Adipocyte (in vitro differentiated cells): ENCODE measurements around the gene SLIT3.

Experiments
- DNase-seq: peaks from one replicate; pipeline ENCODE4 v3.0.0-alpha.2; 2015; ENCODE audit warnings: low read depth
- H3K27me3 ChIP-seq: replicated peaks from 2 replicates; pipeline ENCODE4 v1.7.0; 2013; ENCODE audit warnings: mild to moderate bottlenecking, low read length, moderate library complexity; ENCODE audit not compliant: control insufficient read depth, insufficient read depth
- H3K36me3 ChIP-seq: 2 replicates; pipeline ENCODE4 v1.7.0; 2013; ENCODE audit warnings: low read length, mild to moderate bottlenecking, moderate library complexity; ENCODE audit not compliant: control insufficient read depth, insufficient read depth, severe bottlenecking
- H3K4me1 ChIP-seq: 2 replicates; pipeline ENCODE4 v1.7.0; 2013; ENCODE audit warnings: mild to moderate bottlenecking, low read length, moderate library complexity; ENCODE audit not compliant: control insufficient read depth, insufficient read depth
- H3K4me3 ChIP-seq: 2 replicates; pipeline ENCODE4 v1.7.0; 2013; ENCODE audit warnings: mild to moderate bottlenecking, low read length, moderate library complexity
- H3K9ac ChIP-seq: 2 replicates; pipeline ENCODE4 v1.7.0; 2013; ENCODE audit warnings: mild to moderate bottlenecking, low read length, moderate library complexity
- H3K9me3 ChIP-seq: 2 replicates; pipeline ENCODE4 v1.7.0; 2013; ENCODE audit warnings: mild to moderate bottlenecking, low read length, moderate library complexity; ENCODE audit not compliant: control insufficient read depth

Gene SLIT3

DNA sequence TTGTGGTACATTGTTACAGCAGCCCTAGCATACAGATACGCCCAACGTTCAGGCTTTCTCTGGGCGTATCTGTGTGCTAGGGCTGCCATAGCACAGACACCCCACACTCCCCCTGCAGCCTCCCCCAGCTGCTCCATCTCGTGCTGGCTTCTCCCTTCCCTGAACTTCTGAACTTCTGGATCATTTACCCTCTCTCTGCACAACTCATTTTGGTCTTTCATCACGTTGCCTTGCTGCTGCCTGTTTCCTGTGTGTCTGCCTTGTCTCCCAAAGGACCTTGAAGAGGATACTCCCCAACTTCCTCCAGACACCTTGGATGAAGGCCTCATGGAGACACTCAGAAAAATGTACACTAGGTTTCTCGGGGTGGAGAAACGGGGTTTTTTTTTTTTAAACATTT is 37.3 kb downstream of the SLIT3 start:
- no peak for DNase-seq
- peaks cover 3% of the 10 kb centered on the region for H3K36me3 ChIP-seq
- H3K4me1 ChIP-seq = peaks cover 22% of the 10 kb centered on the region
- no peaks in the 10 kb centered on the region for H3K27me3 ChIP-seq
- no peak overlapping the region for H3K4me3 ChIP-seq
- H3K9me3 ChIP-seq = no peaks in the 10 kb centered on the region
- H3K9ac ChIP-seq = no peak overlapping the region

DNA sequence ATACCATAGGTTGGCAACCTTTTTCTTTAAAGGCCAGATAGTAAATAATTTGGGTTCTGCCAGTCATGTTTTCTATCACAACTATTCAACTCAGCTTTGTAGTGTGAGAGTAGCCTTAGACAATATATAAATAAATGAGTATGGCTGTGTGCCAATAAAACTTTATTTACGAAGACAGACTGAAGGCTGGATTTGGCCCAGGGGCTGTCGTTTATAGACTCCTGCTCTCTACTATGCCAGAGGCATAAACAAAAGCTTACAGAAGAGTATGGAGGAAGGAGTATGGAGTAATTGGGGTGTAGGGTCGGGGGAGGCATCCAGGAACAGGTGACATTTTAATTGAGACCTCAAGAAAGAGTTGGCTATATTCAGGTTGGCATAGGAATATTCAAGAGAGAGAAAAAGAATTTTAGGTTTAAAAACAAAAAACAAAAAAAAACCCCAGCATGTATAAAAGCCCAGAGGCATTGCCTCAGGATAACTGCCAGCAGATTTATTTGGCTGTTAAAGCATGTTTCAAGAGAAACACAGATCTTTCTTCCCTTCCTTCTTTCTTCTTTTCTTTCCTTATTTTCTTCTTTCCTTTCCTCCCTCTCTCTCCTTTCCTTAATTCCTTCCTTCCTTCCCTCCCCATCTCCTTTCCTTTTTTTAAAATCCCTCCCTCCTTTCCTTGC is 39.9 kb downstream of the SLIT3 start:
- DNase-seq = no peak
- Histone ChIP-seq H3K27me3 (no peaks in the 10 kb centered on the region), H3K36me3 (peaks cover 3% of the 10 kb centered on the region), H3K9me3 (no peaks in the 10 kb centered on the region), H3K4me1 (peaks cover 16% of the 10 kb centered on the region), H3K9ac (no peak overlapping the region), H3K4me3 (no peak overlapping the region)

DNA sequence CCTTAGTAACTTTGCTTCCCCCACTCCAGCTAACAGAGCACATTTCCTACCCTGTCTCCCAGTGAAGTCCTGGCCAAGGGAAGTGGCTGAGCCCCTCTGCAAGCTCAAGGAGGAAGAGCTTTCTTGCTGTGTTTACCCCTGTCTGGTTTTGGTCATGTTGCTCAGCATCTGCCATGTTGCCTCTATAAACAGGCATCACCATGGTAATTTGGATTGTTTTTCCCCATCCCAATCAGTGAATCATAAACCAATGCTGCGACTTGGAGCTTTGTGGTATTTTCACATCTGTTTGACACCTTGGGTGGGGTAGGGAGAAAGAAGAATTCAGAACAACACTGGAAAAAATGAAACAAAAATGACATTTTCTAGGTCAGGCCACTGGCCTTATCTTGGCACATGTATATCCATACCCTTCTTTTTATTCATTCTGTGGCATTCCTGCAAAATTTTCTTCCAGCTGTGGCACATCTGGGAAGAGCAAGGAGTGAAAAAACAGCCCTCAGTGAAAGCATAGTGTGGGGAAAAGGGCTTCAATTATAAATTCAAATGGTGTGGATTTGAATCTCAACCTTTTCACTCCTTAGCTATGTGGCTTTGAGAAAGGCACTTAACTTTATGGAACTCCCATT is 42.5 kb downstream of the SLIT3 start:
- no peaks in the 10 kb centered on the region for H3K27me3 ChIP-seq
- H3K9me3 ChIP-seq = no peaks in the 10 kb centered on the region
- peaks cover 8% of the 10 kb centered on the region for H3K36me3 ChIP-seq
- peak; percentile 45 for DNase-seq
- H3K9ac ChIP-seq = no peak overlapping the region
- H3K4me3 ChIP-seq = no peak overlapping the region
- peaks cover 11% of the 10 kb centered on the region for H3K4me1 ChIP-seq

DNA sequence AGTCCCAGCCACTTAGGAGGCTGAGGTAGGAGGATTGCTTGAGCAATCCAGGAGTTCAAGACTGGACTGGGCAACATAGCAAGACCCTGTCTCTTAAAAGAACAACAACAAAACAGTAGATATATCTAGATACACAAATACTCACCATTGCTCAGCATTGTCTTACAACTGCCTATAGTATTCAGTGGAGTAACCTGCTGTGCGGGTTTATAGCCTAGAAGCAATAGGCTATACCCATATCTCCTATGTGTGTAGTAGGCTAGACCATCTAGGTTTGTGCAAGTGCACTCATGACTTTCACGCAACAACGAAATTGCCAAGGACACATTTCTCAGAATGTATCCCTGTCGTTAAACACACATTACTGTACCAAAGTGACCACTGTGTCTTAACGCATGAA is 44.7 kb downstream of the SLIT3 start:
- H3K4me1 ChIP-seq = peaks cover 17% of the 10 kb centered on the region
- no peak overlapping the region for H3K9ac ChIP-seq
- peaks cover 8% of the 10 kb centered on the region for H3K36me3 ChIP-seq
- H3K27me3 ChIP-seq = no peaks in the 10 kb centered on the region
- no peak for DNase-seq
- H3K9me3 ChIP-seq = no peaks in the 10 kb centered on the region
- no peak overlapping the region for H3K4me3 ChIP-seq

DNA sequence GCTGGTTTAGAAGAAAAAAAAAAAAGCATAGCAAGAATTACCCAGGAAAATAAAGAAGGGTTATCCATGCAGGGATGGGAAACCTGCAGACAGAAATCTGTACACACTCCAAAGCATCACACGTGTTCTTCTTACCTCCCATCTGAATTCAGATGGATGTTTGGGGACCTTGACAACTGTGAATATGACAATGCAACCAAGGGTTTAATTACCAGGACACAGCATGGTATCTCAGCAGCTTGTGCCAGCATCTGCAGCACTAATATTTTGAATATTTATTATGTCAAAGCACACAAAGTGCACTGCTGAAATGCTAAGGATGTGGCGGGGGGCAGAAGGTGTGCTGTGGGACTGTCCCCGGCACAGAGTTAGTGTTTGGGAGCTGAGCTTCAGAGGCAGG is 47.9 kb downstream of the SLIT3 start:
- no peak overlapping the region for H3K4me3 ChIP-seq

DNA sequence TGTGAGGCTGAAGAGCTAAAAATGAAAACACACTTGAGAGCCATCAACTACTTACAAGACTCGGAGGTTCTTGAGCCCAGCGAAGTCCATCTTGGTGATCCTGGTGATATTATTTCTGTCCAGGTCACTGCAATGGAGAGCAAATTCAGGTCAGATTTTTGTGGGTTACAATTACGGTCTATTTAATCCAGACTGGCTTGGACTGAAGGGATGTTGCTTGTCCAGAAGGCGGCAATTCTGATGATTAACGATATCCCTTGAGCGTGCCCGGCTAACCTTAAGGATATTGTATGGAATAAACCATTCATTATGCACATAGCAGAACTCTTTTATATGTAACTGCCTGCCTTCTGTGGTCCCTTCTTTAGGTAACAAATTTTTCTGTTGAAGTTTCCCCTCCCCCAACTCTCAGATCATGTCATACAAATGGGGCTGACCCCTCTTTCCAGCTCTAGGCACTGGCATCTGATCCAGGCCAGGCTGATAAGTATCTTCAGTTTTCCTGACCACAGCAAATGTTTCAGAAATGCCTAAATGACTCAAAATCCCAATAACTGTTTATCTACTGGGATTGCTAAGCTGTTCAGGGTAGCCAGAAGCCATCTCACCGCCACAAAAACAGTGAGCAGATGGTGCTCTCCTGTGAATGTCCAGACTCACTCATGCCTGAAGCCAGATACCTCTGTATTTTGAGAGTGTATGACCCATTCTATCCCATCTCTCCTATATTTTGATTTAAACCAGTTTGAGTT is 49.4 kb downstream of the SLIT3 start:
- peak; percentile 42 for DNase-seq
- peaks cover 46% of the 10 kb centered on the region for H3K4me1 ChIP-seq

More for the DNA sequence above, 47.9 kb downstream of the SLIT3 start:
- Histone ChIP-seq H3K9me3 (no peaks in the 10 kb centered on the region), H3K9ac (no peak overlapping the region), H3K36me3 (peaks cover 24% of the 10 kb centered on the region), H3K4me1 (peaks cover 40% of the 10 kb centered on the region), H3K27me3 (no peaks in the 10 kb centered on the region)
- no peak for DNase-seq

DNA sequence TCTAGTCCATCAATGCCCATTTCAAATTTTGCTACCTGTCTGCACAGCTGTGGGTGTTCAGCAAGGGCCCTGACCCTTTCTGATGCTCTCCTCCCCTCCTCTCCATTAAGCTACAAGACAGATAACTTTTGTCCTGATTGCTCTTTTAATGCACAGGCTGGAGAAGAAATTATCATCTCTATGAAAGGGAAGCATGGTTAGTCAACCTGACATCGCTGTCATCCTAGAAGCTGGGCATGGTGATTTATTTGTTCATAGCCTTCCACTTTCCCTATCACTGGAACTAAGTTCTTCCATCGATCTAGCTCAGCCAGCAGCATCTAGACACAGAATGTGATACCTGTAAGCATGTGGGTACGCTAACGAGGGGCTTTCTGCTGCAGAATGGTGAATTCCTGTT is 50.1 kb downstream of the SLIT3 start:
- H3K9me3 ChIP-seq = no peaks in the 10 kb centered on the region
- peaks cover 46% of the 10 kb centered on the region for H3K4me1 ChIP-seq
- no peak overlapping the region for H3K9ac ChIP-seq
- H3K36me3 ChIP-seq = peaks cover 37% of the 10 kb centered on the region
- no peak overlapping the region for H3K4me3 ChIP-seq
- no peaks in the 10 kb centered on the region for H3K27me3 ChIP-seq
- DNase-seq = no peak

More for the DNA sequence above, 49.4 kb downstream of the SLIT3 start:
- Histone ChIP-seq H3K4me3 (no peak overlapping the region), H3K9me3 (no peaks in the 10 kb centered on the region), H3K9ac (no peak overlapping the region), H3K36me3 (peaks cover 33% of the 10 kb centered on the region), H3K27me3 (no peaks in the 10 kb centered on the region)

DNA sequence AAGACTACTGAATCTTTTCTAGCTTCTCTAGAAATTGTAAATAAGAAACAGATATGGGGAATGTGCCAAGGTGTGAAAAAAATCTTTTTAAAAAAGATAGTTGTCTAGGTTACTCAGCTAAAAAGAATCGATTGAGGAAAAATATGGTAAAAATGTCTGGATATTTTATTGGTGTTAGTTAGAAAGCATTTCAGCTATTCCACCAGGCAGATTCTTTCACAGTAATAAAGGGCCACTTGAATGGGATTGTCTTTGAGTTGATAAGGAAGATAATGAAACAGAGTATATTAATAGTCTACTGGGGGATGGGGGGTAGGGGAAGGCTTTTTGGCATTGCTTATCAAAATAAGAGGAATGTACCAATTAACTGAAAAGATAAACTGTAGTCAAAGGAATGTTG is 51.9 kb downstream of the SLIT3 start:
- peak overlapping the region; percentile 79 for H3K9ac ChIP-seq
- no peaks in the 10 kb centered on the region for H3K27me3 ChIP-seq
- no peak overlapping the region for H3K4me3 ChIP-seq
- H3K36me3 ChIP-seq = peaks cover 51% of the 10 kb centered on the region
- no peak for DNase-seq
- peaks cover 46% of the 10 kb centered on the region for H3K4me1 ChIP-seq
- no peaks in the 10 kb centered on the region for H3K9me3 ChIP-seq

DNA sequence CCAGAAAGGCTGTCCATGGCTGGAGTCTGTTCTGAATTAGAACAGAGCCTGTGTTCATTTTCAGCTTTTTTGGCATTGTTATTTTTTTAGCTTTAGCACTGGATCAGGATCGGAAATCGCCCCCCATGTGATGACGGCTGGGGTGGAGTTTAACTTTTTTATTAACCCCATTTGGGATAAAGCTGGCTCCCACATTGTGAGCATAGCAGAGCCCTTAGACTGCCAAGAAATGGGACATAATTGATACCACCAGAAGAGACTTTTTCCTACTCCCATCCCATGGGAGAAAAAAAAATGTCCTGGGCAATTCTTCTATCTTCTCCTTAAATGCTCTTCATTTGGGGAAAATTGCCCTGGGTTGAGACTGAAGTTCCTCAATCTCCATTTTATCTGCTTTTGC is 52.4 kb downstream of the SLIT3 start:
- peaks cover 49% of the 10 kb centered on the region for H3K4me1 ChIP-seq
- peaks cover 56% of the 10 kb centered on the region for H3K36me3 ChIP-seq
- peak overlapping the region; percentile 8 for H3K4me3 ChIP-seq
- H3K9me3 ChIP-seq = no peaks in the 10 kb centered on the region
- no peaks in the 10 kb centered on the region for H3K27me3 ChIP-seq
- DNase-seq = peak; percentile 3
- H3K9ac ChIP-seq = peak overlapping the region; percentile 79

DNA sequence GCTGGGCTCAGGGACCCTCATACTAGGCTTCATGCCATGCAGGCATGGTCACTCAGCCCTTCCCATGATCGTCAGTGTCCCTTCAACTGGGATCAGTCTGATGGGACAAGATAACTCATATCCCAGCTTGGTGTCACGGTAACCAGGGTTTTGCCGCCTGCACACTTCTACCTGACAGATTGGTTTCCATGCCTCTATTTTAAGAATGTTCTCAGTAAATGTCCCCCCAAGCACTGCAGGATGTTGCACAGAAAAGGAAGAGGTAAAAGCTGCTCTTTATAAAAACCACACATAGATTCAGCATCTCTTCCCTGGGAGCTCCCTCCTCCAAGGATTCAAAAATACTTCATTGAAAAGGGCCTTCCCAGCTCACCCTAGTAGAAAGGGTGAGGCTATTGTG is 56.1 kb downstream of the SLIT3 start:
- Histone ChIP-seq H3K4me1 (peaks cover 48% of the 10 kb centered on the region), H3K4me3 (no peak overlapping the region), H3K9me3 (peaks cover 3% of the 10 kb centered on the region), H3K36me3 (peaks cover 67% of the 10 kb centered on the region), H3K27me3 (no peaks in the 10 kb centered on the region), H3K9ac (no peak overlapping the region)
- no peak for DNase-seq

DNA sequence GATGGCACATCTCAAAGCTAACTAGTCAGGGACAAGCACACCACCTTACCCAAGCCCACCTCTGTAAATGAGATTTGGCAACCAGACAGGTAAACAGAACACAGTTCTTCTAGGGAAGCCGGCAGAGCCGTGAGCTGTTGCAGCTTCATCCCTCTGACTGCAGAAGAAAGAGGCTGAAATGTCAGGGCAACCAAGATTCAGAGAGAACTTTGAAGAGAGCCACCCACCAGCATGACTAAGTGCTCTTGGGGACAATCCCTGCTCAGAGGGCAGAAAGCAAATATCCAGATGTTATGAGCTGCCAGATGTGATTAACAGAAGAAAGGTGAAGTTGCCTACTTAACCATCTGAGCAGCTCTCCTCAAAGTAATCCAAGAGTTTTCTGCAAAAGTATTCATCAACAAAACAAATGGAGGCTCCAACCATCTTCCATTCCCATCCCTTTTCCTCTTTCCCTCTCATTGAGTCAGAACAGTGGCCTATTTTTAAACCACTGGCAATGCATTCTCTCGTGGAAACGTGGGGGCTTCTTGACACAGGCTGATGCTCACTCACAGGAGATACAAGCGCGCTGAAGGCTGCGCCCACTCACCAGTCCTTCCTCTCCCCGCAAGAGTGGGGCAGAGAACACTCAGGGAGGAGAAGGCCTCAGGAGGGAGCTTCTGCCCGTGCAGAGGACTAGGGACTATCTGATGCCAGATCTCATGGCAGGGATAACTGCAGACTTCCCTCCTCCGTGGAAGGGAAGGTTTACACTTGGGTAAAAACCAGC is 57.1 kb downstream of the SLIT3 start:
- H3K9ac ChIP-seq = no peak overlapping the region
- H3K27me3 ChIP-seq = no peaks in the 10 kb centered on the region
- H3K4me1 ChIP-seq = peaks cover 38% of the 10 kb centered on the region
- peaks cover 70% of the 10 kb centered on the region for H3K36me3 ChIP-seq
- H3K4me3 ChIP-seq = no peak overlapping the region
- no peak for DNase-seq
- peaks cover 13% of the 10 kb centered on the region for H3K9me3 ChIP-seq
